HS-27A (cell line): ENCODE results near the gene CRTC2.
"Not testable (repeated sequence)": the region's sequence is repeated elsewhere in the genome, so short reads cannot be mapped to it uniquely, and the experiment has no call there.

Experiments used
- DNase-seq: peaks from one replicate; pipeline ENCODE4 v3.0.0-alpha.2; 2012; ENCODE audit warnings: low read depth, missing footprints

Gene CRTC2, protein sequence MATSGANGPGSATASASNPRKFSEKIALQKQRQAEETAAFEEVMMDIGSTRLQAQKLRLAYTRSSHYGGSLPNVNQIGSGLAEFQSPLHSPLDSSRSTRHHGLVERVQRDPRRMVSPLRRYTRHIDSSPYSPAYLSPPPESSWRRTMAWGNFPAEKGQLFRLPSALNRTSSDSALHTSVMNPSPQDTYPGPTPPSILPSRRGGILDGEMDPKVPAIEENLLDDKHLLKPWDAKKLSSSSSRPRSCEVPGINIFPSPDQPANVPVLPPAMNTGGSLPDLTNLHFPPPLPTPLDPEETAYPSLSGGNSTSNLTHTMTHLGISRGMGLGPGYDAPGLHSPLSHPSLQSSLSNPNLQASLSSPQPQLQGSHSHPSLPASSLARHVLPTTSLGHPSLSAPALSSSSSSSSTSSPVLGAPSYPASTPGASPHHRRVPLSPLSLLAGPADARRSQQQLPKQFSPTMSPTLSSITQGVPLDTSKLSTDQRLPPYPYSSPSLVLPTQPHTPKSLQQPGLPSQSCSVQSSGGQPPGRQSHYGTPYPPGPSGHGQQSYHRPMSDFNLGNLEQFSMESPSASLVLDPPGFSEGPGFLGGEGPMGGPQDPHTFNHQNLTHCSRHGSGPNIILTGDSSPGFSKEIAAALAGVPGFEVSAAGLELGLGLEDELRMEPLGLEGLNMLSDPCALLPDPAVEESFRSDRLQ

DNA sequence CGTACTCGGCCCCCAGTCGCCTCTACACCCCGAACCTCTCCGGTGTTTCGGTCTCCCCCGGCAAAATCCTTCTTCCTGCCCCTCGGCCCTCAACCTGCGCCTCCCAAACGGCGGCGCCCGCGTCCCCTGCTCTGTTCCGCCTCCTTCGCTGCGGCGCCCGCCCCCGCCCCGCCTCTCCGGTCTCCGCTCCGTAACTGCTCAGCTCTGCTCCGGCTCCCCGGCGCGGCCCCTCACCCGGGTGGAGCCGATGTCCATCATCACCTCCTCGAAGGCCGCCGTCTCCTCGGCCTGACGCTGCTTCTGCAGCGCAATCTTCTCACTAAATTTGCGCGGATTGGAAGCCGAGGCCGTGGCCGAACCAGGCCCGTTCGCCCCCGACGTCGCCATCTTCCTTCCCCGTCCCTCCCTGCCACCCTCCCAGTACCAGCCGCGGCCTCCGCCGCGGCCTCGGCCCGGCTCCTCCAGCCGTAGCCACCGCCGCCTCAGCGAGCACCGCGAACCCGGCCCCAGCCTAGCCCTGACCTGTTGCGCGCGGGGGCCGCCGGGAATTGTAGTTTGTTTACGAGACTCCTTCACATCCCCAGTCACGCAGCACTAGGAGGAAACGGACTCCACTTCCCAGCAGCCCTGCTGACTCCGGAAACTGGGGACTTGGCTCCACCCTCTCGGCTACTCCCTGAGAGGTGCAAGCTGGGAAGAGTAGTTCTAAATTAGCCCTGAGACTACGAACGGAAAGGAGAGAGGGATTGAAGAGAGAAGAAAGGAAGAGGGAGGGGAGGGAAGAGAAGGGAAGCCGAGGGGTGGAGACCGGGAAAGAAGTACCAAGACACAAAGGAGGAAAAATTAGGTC lies at the start of gene CRTC2:
TSS of gene CRTC2 (minus strand) at position 502 of the 850 bp plus-strand sequence. CDS start at position 387, 115 bp downstream.
- peak; percentile 85 for DNase-seq

DNA sequence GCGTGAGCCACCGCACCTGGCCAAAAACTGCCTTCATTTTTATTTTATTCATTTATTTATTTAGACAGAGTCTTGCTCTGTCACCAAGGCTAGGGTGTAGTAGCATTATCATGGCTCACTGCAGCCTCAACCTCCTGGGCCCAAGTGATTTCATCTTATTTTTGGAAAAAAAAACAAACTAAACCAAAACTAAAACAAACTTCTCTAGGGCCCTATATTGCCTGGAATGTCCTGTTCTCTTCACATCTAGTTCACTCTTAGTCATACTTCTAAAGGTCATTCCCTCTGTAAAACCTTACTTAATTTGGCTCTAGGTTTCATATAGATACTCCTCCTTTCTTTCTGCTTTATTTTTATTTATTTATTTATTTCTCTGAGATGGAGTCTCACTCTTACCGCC lies 47.7 kb upstream of the CRTC2 start:
- no peak for DNase-seq

DNA sequence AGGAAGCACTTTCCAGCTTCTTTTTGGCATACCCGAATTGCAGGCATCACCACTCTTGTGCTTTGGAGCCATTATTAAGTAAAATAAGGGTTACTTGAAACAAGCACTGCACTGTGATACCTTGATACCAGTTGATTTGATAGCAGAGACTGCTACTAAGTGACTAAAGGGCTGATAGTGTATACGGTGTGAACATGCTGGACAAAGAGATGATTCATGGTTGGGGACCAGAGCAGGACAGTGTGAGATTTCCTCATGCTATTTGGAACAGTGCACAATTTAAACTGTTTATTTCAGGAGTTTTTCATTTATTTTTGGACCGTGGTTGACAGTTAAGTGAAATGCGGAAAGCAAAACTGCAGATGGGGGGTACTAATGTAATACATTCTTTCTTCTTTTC lies 42.0 kb upstream of the CRTC2 start:
- no peak for DNase-seq

DNA sequence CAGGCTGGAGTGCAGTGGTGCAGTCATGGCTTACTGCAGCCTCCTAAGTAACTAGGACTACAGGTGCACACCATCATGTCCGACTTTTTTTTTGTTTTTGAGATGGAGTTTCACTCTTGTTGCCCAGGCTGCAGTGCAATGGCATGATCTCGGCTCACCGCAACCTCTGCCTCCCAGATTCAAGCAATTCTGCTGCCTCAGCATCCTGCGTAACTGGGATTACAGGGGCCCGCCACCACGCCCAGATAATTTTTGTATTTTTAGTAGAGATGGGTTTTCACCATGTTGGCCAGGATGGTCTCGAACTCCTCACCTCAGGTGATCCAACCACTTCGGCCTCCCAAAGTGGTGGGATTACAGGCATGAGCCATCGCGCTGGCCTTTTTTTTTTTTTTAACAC lies 38.5 kb upstream of the CRTC2 start:
- not testable (repeated sequence) for DNase-seq

DNA sequence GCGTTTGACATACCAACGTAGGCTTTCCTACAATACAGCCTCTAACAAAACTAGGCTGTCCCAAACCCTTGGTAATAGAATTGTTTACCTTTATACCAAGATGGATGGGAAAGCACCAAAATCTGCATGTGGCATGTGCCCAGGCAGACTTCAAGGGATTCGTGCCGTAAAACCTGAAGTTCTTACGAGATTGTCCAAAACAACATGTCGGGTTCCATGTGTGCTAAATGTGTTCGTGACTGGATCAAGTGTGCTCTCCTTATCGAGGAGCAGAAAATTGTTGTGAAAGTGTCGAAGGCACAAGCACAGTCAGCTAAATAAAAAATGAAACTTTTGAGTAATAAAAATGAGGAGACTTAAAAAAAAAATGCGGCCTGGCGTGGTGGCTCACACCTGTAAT lies 37.2 kb upstream of the CRTC2 start:
- DNase-seq = no peak

DNA sequence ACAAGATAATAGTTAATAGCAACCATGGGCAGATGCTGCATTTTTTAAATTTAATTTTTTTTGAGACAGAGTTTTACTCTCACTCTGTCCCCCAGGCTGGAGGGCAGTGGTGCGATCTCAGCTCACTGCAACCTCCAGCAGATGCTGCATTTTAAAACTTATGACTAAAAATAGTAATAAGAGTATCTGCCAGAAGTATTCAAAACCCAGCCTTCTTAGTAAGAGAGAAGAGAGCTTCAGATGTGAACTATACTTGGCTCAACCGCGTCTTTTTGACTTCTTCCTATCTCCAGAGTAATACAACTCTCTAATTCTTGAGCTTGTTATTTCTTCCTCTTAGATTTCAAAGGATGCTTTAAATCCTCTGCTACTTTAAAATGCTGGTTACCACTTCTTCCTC lies 36.8 kb upstream of the CRTC2 start:
- DNase-seq = no peak

DNA sequence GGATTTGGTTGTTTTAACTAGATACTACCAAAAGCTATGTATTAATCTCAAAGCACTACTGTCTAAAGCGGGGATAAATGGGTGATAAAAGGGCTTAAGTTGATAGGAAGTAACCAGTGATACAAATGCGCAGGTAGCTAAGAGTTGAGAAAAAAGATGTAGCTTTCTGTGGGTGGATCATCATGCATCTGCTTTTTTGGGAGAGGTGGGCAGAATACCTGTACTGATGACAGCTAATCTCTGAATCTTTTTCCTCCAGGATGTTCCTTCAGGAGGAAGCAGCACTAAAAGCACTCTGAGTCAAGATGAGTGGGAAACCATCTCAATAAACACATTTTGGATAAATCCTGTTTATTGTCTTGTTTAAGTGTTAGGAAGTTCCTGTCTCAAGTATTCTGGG lies 33.4 kb upstream of the CRTC2 start:
- no peak for DNase-seq

DNA sequence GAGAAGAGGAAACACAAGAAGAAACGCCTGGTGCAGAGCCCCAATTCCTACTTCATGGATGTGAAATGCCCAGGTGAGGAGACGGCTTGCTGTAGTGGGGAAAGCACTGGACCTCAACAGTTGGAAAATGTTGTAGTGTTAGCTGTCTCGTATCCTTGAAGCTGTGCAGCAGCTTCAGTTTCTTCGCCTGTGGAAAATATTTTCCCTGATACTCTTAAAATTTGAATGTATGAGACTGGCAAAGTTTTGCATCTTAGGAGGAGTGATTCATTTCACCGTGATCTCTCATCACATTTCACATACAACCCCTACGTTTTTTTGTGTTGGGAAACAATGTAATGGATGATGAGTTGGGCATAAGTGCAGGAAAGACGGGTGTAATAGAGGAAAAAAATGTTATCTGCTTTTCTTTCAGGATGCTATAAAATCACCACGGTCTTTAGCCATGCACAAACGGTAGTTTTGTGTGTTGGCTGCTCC lies 32.8 kb upstream of the CRTC2 start:
- no peak for DNase-seq

DNA sequence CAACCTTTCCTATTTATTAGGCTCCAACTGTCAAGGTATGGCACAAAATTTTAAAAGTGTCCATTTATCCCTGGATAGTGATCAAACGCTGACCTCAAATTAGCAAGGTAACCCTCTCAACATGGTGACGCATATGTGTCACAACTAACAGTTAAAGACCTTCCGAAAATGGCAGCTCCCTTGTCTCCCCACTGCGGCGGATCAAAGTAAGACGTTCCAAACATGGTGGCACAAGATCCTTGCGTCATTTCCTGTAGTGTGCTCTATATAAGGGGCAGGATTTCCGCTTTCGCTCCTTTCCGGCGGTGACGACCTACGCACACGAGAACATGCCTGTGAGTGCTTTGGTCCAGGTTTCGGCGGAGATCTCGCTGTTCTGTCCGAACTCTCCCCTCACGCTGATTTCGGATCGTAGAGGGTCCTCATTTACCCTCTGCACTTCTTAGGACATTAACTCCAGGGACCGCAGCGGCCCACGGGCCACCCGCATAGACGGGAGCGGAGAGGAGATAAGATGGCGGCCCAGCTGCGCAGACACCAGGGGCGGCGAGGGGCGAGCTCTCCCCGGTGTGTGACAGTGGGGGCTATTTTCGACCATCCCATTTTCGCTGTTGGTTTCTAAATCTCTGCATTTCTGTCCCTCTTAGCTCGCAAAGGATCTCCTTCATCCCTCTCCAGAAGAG lies 32.2 kb upstream of the CRTC2 start, which contains the start of gene RPS27:
TSS of gene RPS27 (plus strand) at position 295 of the 683 bp plus-strand sequence. CDS start at position 330, 35 bp downstream.
- DNase-seq = peak; percentile 89

DNA sequence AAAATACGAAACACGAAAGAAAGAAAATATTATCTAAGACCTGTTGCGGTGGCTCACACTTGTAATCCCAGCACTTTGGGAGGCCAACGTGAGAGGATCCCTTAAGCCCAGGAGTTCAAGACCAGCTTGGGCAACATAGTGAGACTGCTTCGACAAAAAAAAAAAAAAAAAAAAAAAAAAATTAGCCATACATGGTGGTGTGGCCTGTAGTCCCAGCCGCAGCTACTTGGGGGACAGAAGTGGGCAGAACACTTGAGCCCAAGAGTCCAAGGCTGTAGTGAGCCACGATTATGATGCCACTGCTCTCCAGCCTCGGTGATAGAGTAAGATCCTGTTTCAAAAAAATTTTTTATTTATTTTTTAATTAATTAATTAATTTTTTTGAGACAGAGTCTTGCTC lies 29.2 kb upstream of the CRTC2 start:
- DNase-seq = no peak

DNA sequence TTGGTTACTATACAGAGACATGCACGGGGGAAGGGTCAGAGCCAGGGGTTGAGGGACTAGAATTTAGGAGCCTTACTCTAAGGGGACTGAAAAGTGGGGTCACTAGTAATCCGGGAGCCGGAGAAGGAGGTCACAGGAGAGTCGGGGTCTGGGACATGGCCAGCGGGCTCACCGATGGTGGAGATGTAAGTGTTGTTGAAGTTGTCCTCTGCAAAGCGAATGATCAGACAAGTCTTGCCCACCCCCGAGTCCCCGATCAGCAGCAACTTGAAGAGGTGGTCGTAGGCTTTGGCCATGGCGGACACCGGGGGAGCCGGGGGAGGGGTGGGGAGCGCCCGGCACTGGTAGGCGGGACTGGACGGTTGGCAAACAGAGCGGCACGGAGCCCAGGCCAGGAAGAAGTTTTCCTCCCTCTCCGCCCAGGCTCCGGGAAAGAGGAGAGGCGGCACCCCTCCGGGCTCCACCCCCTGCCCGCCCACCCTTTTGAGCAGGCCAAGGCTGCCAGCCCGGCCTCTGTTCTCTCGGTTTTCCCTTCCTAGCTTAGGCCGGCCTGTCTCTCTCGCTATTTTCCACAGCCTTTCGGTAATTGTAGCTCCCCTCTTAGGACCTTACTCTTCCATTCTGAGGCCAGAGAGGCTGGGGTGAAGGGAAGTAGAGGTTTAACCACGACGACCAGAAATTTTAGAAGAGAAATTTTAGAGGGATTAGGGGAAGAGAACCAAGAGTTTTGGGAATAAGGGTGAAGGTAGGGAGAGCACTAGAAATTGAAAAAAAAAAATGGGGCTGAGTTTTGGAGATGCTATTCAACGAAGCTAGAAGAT lies 27.7 kb upstream of the CRTC2 start, which contains the start of gene RAB13:
TSS of gene RAB13 (minus strand) at position 399 of the 821 bp plus-strand sequence. CDS start at position 296, 103 bp downstream.
- peak; percentile 60 for DNase-seq

DNA sequence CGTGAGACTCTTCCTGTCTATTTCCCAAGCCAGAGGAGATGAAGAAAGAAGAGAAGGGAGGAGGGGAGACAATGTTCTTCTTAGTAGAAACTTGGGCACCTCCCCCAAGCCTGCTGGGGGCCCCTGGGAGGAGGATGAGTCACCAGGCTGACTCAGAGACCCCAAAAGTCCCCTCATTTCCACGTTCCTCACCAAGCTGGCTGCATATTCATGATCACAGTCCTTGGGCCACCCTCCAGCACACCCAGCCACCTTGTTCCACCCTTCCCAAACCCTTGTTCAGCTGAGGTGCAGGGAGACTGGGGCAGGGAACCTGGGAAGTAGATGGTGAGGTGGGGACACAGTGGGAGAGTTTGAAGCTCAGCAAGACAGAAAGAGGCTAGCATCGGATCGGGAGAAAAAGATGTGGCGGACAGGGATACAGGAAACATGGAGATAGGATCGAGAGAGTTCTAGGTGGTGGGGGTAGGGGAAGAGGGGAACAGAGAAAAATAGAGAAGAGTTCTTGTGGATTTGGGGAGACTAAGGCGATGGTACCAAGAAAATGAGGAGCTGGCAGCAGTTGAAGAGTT lies 27.0 kb upstream of the CRTC2 start:
- DNase-seq = peak; percentile 36

DNA sequence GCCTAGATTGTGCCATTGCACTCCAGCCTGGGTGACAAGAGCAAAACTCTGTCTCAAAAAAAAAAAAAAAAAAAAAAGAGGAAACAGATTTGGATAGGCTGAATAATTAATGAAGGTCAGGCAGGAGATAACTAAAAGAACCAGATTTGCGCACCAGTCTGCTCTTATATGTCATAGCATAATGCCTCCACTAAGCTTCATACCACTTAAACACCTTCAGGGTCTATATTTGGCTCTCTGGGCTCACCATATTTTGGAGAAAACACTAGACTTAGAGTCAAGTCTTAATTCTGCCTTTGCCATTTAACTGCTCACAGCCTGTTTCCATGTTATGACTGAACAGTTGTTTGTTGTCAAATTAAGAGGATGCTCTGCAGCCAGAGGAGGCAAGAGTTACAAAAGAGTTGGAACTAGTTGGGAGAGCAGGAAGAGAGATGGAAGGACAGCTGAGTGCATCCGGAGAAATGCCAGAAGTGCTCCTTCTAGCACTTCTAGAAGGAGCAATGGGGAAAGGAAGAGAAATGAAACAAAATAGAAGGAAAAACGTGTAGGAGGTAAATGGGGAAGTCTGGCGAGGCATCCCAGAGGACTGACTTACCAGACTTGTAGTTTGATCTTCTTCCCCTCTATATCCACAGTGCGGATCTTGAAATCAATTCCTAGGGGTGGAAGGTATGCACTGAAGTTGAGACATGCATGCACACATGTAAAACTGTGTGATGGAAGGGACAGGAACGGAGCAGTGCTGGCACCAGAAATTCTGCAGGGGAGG lies 25.9 kb upstream of the CRTC2 start:
- no peak for DNase-seq

DNA sequence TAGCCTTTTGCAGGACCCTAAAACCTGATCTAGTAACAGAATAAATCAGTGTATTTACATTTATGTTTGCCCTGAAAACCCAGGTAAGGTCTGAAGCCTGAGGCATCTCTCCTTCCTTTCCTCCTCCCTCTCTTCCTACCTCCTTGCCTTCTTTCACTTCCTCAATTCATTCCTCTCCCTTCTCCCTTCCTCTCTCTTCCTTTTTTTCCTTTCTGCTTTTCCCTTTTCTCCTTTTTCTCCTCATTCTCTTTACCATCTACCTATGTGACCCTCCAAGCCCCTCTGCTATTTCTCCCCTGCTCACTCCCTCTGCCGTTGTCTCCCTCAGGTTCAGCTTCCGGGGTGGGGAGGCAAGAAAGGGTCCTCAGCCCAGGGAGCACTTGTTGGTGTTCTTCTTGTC lies 23.3 kb upstream of the CRTC2 start:
- not testable (repeated sequence) for DNase-seq

DNA sequence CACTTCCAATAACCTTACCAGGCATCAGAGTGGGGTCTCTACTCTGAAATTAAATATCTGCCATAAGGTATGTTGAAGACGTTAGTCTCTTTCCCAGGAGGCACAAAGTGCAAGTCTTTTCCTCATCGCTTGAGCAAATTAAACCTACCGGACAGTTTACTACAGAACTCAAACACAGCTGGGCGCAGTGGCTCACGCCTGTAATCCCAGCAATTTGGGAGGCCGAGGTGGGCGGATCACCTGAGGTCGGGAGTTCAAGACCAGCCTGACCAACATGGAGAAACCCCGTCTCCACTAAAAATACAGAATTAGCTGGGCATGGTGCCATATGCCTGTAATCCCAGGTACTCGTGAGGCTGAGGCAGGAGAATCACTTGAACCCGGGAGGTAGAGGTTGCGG lies 20.7 kb upstream of the CRTC2 start:
- DNase-seq = not testable (repeated sequence)

DNA sequence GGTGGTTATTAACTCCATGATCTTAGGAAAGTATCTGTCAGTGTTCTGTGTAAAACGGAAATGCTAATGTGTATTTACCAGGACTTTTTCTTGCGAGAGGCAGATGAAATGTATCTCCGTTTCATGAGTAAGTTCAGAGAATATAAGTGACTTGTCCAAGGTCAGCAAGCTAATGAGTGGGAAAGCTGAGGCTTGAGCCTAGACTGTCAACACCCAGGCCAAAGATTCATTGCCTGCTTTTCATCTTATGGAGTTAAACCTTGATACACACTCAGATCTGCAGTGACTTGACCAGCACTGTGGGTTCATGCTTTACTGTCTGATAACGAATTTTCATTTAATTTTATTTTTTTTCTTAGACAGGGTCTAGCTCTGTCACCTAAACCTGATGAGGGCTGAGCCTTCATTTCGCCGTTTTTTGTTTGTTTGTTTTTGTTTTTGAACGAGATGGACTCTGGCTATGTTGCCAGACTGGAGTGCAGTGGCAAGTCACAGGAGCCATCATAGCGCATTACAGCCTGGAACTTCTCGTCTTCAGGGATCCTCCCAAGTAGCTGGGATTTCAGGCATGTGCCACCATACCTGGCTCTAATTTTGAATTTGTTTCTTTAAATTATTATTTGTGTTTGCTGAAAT lies 20.0 kb upstream of the CRTC2 start:
- DNase-seq = no peak

DNA sequence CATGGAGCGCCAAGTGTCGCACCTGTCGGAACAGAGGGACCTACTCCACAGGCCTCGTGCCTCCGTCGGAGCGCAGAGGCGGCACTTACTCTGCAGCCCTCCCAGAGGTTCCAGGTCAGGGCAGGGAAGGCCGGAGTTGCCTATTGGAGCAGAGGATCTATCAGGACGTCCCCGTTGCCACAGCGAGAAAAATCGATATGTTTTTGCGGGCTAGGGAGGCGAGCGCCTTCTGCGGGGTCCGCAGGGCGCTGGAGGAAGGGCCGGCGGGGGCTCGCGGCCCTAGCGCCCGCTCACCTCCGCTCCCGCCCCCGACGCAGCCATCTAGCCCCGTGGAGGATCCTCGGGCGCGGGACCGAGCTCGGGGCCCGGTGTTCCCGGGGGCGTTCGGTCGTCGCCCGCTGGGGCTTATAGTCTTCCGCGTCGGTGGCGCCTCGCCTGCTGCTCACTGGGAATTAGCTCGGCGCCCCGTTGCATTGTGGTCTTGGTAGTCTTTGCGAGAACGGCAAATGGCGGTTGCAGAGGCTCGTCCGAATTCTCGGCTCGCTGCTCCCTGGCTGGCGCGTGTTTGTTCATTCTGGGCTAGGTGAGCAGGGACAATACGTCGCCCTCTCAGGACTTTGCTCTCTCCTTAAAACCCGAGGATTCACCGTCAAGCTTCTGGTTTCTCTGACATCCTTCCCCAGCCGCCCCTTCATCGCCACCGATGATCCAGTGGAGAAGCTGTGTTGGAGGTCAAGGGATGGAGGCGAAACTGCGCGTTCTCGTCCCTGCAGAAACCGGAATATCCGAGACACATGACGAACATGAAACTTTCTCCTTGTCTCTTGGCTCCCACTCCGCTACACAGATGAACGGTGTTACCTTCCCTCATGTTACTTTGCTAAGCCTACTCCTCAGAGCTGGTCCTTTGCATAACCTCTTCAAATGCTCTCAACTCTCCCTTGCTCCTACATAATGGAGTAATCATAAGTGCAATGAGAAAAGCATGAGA lies 19.1 kb upstream of the CRTC2 start, which contains the start of gene JTB:
TSS of gene JTB (minus strand) at position 425 of the 991 bp plus-strand sequence. CDS start at position 3, 422 bp downstream.
- DNase-seq = peak; percentile 47
